HG03460 (cell line): ENCODE data around the gene ANKH.
A peak's percentile ranks its signal among the peaks of the same experiment; 100 is the strongest.

Experiments used
- ATAC-seq: cut with Tn5 transposase; IDR thresholded peaks from one replicate; pipeline ENCODE4 v1.9.1; 2021; ENCODE audit not compliant: unreplicated experiment

Gene ANKH

GRCh38 chr5:14669415-14669814 is 202.2 kb downstream of the ANKH start:
- no peak for ATAC-seq

GRCh38 chr5:14668181-14668591 is 203.4 kb downstream of the ANKH start:
- no peak for ATAC-seq

GRCh38 chr5:14667770-14668169 is 203.8 kb downstream of the ANKH start:
- no peak for ATAC-seq

GRCh38 chr5:14667290-14667689 is 204.3 kb downstream of the ANKH start:
- ATAC-seq, result no peak

- no peak for ATAC-seq
These were observed 205.2 kb downstream of the ANKH start for GRCh38 chr5:14666357-14666756.

GRCh38 chr5:14665949-14666348 is 205.6 kb downstream of the ANKH start:
- peak; percentile 35 for ATAC-seq

- ATAC-seq, result peak; percentile 10
These were observed 206.3 kb downstream of the ANKH start for GRCh38 chr5:14665101-14665822.

- peak; percentile 54 for ATAC-seq
These were observed 207.1 kb downstream of the ANKH start, which contains the start of gene OTULIN for GRCh38 chr5:14664270-14665100. Gene OTULIN (plus strand): TSS chr5:14664718. CDS start chr5:14664826, 108 bp downstream.

- peak; percentile 21 for ATAC-seq
These were observed 207.8 kb downstream of the ANKH start for GRCh38 chr5:14663734-14664269.

- ATAC-seq, result no peak
These were observed 208.8 kb downstream of the ANKH start for GRCh38 chr5:14662721-14663260.

- ATAC-seq, result no peak
These were observed 210.7 kb downstream of the ANKH start for GRCh38 chr5:14660833-14661232.

- no peak for ATAC-seq
These were observed 211.6 kb downstream of the ANKH start for GRCh38 chr5:14659821-14660607.

GRCh38 chr5:14656898-14657297 is 214.7 kb downstream of the ANKH start:
- no peak for ATAC-seq

GRCh38 chr5:14655146-14655741 is 216.3 kb downstream of the ANKH start:
- ATAC-seq, result no peak
